OCI-M1 (cell line): Measurements from ENCODE around the gene CSRP3.

Experiments
- DNase-seq: peaks from one replicate; lab custom pipeline; 2025; lab: John Stamatoyannopoulos, UW

CSRP3 gene

DNA sequence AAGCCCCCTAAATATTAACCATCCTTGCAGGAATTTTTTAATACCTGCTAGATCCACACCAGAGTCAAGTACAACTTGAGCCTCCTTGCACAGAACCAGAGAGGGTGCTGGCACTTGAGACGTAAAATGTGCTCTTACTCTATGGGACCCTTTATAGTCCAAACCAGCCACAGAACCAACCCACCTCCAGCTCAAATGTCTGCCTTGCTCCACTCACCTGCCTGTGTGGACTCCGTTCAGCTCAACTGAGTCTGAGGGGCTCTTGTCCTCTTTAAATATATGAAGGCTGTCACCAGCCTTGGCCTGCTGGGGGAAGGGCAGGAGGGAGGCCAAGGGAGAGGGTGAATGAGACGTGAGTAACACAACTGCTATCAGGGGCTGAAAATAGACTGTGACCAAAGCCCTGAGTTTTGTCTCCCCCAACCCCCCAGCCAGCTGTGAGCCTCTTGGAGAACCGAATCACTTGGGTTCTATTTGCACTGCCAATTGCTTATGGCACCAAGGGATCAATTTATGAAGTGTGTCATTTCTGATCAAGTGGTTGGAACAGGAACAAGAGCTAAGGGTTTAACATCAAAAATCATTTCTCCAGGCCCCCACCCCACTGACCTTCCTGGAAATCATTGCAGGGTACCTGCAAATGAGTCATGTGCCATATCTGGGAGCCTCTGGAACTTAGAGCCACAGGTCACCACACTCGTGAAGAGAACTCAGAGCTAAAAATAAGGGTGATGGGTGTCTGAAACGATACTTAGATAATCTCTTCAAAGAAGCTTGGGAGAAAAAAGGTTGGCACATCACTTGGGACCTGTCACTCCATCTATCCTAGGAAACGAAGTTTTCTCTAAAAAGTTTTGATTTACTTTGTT is at the start of gene CSRP3:
CSRP3 (minus strand) TSS at position 247 of the 869 bp plus-strand sequence. CDS start 9,535 bp downstream, outside the sequence.
- no peak for DNase-seq

DNA sequence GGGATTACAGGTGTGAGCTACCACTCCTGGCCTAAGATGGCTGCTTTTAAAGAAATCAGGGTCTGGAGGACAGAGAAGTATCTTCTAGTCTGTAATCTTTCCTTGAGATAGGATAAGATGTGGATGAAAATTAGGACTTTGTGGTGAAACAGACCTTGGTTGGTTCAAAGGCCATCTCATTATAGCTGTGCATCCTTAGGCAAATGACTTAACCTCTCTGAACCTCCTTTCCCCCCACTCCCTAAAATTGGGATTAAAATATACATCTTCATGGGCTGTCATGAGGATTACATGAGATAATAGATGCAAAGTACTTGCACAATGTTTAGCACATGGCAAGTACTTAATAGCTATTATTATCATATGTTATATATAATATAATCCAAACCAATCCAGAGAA is 49.8 kb upstream of the CSRP3 start:
- DNase-seq, result no peak

DNA sequence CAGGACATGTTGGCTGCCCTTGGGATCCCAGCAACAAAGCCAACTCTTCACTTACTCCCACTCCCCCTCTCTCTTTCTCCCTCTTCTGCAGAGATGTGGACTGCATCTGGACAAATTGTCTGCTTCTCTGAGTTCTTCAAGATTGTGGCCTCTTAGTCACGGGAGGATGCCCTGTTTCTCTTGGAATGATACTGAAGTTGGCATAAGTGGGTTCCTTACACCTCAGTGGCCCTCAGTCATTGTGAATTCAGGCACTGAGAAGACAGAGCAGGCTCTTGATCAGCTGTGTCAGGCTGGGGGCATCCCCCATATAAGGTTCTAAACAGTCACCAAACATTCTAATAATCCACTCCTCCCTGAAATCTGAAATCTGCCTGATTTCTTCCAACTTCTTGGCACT is 45.0 kb upstream of the CSRP3 start:
- no peak for DNase-seq

DNA sequence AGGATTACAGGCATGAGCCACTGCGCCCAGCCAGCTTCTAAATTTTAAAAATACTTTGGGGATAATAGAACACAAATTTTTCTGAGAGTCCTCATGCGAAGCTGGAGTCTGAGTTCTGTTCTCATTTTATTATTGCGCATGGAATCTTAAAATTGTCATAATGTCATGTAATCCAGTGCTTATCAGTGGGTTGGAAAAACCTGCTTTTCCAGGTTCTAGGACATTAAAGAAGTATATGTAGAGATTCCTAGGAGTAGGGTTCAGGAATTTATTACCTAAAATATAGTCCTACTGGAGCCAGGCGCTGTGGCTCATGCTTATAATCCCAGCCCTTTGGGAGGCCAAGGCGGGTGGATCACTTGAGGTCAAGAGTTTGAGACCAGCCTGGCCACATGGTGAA is 43.6 kb upstream of the CSRP3 start:
- DNase-seq, result no peak

DNA sequence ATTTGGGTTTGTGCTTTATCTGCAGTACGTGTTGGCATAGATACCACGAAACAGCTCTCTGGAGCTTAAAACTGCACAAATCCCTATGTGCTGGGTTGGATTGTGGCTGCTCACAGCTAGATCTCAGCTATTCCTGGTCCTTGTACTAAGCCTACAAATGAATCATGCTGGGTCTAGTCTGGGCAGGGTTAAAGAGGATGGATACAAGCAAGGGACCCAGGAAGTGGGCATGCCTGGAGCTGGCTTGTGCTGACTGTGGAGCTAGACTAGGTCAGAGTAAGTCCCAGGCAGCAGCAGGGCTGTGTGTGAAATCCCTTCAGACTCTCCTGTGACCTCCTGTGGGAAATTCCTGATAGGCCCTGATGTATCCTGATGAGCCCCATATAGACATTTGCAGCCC is 42.8 kb upstream of the CSRP3 start:
- DNase-seq, result no peak

DNA sequence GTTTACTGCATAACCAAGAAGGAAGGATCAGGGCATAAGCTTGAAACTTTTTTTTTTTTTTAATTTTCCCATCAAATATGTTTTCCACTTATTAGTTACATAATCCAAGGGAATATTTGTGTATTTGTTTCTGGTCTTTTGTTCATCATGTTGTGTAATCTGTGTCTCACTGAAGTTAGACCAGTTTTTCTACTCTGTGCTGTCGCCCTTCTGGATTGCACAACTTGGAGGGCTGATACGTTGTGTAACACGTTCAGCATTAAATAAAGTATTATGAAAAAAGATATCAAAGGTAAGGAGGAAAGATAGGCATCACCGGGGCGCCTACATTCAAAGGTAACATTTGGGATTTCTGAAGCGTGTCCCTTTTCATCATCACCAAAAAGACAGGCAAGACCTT is 42.3 kb upstream of the CSRP3 start:
- peak; percentile 23 for DNase-seq

DNA sequence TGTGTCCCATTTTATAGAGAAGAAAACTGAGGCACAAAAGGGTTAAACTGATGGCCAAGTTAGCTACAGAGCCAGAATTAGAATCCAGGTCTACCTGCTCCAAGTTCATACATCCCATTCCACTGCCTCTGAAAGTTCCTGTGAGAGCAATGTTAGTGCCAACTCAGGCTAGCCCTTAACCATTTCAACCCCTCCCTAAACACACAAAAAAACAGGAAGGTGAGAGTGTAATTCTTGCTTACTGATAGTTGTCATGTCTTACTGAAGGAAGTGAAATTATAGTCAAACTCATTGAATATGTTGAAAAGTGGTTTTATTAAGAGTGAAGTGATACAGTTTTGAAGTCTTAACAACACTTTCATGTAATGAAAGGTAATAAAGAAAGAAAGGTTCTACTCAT is 41.8 kb upstream of the CSRP3 start:
- DNase-seq, result peak; percentile 37

DNA sequence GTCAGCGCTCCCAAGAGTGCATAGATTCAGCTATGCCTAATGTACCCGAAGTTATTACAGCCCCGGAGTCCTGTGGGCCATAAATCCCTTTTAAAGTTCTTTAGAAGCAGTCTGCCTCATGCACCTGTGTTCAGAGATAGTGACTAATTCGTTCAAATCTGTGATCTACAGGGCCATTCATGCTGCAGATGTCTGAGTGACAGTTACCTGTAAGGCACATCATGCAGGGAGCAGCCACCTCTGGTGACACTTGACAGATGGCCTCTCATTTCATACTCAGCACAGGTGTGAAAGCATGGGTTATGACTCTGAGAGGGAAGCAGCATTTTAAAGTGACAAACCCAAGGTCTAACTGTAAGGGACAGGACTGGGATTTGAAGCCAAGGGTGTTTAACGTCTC is 41.4 kb upstream of the CSRP3 start:
- peak; percentile 28 for DNase-seq

DNA sequence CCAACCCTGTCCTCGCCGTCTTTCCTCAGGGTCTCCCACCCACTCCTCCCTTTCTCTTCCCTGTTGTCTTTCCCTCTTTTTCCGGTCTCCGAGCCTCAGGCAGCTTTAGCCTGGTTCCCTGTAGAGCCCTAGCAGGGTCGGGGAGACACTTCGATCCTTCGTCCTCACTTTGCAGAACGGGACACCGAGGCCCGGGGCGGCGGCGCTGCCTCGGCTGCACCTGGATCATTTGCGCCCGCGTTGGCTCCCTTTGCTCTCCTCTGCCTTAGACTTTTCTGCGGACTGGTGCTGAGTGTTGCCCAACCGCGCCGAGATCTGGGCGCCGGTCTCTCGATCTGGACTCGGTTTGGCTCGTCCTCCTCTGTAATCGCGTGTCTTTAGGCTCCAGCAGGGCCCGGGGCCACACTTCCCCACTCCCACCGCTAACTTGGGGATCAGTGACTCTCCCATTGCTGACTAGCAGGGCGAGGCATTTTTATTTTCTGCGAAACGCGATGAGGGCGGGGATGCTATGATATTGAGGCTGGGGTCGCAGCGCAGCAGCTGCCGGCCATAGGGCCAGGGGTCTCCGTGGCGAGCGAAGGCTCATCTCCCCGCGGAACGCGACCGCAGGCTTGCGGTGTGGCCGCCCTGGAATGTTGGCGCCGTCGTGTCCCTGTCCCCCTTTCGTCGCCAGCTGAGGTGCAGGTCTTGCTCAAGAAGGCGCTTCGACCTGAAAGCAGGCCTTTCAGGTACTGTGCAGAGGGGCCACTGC is 40.6 kb upstream of the CSRP3 start:
- no peak for DNase-seq

DNA sequence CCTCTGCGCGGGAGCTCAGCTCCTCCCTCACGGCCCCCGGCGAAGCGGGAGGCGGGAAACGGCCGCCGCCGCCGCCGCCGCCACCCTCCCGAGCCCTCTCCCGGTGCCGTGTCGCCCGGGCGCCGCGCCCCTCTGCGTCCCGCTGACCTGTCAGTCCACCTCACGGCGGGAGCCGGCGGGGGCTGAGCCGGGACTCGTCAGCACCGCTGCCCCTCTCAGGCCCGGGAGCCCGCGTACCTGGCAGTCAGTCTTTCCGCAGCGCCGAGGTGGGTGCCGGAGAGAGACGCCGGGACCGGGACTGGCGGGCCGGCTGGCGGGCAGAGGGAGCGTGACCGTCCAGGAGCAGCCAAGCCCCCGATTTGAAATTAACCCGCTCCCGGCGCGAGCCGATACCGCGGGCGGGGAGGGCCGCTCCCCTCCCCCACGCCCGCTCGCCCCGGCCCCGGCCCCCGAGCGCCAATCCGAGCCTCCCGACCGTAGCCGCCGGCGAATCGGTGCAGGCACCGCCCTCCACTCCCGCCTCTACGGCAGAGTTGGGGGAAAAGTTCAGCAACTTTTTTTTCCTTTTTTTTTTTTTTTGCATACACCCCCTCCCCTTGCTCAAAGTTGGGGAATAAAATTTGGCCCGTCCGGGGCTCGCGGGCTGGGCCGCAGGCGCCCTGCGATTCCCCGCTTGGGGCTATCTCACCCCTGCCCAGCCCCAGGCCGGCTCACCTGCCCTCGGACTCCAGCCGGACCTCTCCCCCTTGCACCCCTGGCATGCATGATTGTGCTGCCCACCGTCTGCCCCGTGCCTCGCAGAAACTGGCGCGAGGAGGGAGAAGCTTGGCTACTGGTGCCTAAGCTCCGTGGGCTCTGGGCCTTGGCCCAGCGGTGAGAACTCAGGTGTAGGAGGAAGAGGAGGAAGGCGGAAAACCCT is 39.7 kb upstream of the CSRP3 start:
- peak; percentile 78 for DNase-seq

DNA sequence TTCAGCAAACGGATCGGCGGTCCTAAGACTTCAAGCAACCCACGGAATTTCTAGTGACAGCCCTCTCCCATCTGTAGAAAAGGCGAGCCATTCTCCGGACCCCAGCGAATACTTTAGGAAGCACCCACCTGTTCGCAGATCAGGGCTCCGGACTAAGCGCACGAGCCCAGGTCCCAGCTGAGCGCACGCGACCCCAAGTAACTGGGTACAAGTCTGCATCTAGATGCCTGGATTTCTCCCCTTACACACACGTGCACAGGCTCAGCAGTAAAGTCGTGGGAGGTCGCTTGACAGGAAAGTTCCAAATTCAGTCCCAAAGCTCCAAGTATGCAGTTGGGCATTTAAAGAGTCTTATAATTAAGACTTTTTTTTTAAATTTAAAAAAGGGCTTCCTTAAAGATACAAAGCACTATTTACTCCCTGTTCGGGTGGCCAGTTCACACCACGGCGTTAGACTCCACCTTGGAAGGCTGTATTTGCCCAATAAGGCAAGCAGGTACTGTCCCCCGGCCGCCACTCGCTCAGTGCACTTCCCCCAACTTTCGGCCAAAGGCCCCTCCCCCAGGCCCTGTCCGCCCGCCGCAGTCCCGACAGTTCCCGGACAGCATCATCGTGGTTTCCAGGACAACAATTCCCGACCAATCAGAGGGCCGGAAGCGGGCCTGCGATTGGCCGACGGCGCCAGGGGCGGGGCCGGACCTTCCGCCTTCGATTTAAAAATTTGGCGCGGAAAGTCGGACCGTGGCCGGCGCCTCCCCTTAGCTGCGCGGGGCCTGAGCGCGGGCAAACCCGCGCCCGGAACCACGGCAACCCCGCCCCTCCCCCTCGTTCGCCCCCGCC is 38.9 kb upstream of the CSRP3 start, which contains the start of gene E2F8:
E2F8 (minus strand) TSS at position 526 of the 840 bp plus-strand sequence. CDS start 824 bp downstream, outside the sequence.
- peak; percentile 98 for DNase-seq

DNA sequence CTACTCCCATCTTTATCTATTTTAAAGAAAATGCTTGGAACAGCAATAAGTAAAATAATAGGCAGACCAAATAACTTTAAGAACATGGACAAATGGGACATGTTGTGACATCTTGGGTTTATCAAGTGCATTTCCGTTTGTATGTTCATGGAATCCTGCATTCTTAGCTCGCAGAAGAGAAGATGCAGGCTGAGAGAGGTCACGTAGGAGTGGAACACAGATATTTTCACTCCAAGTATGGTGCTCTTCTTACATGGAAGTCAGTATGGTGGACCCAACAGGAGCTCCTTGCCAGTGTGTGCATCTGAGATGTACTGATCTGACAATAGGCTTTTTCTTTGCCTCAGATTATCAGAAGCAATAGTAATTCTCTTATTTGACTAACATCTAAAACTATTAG is 37.3 kb upstream of the CSRP3 start:
- peak; percentile 43 for DNase-seq

DNA sequence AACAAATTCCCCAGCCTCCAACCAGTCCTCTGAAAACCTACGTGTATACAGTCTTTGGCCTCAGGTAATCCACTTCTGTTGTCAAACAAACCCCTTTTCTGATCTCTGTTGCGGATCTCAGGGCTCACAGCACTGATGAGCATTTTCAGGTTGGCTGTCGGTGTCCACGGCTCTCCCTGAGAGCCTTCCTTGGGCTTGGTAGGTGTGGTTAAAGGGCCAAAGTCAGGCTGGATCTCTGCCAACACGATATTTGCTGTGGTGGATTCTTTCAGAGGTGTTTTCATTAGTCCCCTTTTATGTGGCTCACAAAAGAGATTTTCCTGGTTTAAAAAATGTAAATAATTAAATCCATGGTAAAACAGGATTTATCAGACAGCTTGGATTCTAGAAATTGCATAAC is 36.0 kb upstream of the CSRP3 start:
- no peak for DNase-seq

DNA sequence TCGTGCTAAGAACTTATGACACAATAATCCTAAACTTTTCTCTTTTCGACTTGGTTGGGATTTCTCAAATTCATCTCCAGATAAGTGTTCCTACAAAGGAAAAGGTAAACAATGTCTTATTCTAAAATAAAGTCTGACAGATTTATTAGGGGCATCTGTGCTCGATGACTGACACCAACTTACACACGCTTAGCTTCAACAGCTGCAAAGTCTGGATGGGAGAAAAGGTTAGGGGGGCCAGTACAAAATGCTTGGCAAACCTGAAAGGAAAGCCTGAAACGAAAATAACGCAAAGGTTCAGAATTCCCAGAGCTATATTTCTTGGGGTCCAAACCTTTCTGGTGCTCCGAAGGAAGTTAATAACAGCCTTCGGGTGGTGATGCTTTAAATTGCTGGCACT is 35.6 kb upstream of the CSRP3 start:
- DNase-seq, result no peak

DNA sequence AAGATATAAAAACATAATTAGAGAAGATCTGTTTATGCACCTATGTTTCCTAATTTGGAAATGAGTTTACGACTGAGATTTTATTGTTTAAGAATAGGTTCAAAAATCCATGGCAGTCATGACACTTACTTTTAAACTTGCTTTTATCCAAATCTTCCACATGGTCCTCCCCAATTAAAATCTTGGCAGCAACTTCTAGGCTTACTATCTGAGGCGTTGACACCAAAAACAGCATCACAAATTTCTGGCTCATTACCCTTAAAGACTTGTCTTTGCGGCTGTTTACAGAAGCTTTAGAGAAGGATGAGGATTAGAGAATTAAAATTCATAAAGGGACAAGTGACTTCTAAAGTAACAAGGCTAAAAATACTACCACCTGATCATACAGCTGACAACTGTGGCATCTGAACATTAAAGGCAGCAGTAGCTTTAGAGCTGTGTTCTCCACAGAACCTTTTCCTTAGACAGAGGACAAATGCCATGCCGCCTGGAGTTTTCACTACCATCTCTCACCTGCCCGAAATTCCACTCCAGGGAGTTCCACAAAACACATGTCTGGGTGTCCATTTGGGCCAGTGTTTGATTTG is 32.5 kb upstream of the CSRP3 start:
- DNase-seq, result no peak

DNA sequence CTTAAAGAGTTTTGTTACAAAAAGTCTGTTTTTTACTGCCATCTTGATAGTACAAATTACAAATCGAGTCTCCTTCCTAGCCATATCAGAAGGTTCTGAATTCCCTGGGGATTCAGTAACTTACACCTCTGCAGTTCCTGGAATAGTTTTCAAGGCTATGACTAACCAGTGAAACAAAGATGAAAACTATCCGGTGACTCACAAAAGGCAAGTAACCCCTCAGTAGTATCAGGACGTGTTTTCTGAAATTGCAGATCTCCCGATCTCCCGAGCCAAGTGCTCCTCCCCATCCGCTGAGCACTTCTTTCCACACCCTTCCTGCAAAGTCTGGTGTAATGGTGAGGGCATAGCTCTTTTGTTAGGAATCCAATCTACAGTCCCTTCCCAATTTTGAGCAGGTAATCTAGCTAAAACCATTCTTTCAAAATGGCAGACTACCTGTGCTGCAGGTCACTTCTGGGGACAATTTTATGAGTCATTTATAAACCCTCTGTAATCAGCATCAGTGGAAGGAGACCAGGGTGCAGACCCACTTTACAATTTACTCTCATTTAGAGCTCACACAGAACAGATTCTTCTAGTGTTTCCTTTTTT is 31.2 kb upstream of the CSRP3 start:
- no peak for DNase-seq

DNA sequence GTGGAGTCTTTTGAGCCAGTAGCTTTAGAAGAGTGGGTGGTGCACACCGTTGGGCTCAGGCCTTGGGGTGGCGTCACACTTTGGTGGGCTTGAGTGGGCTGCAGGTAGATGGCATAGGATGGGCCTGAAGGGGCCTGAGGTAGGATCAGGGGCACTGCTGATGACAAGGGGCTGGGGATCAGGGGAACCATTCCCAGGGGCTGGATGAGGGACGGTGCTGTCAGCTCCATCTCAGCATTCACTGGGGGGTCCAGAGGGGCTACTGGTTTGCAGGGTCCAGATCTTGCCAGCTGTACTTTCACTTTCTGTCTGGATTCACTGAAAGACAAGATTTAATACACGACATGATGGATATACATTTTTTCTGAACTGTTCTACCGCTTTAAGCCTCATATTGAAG is 27.9 kb upstream of the CSRP3 start:
- DNase-seq, result no peak

DNA sequence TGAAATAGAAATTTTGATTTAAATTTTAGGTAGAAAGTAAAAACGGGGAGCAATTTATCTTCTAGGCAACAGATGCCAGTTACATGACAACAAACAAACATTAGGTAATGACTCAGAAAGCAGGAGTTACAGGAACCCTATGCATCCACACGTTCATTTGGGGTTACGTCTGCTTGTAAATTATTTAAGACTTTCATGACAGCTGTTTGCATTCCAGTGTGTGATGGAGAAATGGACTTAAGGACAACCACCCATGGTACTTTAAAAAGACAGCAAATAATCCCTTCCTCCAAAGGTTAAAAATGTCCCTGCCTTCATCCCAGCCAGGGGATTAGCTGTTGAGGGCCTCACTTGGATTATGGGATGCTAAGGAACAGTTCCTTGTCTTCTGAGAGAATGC is 27.2 kb upstream of the CSRP3 start:
- DNase-seq, result no peak

DNA sequence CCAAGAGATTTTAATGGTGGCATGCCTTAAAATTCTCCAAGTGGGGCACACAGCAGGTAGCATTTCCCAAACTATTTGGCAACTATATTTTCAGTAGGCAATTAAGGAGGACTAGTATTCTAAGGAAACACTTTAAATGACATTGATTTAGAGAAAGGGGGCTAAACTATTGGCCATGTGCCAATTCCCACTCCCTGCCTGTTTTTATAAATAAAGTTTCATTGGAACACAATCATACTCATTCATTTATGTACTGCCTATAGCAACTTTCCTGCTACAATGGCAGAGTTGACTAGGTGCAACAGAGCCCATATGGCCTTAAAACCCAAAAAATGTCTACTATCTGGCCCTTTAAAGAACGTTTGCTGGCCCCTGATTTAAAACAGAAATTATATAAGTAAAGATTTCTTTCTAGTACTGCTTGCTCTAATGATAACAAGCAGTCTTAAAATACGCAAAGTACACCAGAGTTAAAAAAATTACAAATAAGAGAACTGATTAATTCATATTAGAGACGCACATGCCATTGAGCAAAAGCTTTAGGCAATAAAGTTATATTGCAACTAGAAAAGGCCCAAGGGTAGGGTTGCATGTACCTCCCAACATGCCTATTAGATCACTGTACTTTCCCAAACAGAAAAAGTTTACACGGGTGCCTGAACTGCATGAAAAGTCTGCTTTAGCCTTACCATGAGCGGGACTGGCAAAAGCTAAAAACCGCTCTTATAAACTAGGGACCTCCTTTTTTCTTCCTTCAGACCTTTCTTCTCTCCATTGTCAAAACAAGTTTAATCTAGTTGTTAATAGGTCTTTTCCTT is 24.8 kb upstream of the CSRP3 start:
- DNase-seq, result no peak

DNA sequence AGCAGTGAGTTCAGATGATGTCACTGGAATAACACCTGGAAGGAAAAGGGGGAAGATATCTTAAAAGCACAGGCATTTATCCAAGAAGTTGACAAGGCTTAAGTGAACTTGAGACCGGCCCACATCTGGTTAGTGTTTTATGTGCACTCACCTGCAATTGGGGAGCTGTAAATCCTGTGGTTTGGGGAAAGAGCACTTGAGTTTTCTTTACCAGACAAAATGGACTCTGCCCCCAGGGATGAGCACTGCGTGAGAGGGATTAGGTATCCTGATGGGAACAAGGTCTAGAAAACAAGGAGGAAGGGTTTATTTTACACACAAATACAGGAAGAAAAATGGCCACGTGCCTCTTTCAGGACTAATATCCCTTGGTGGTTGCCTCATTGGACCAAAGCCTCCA is 23.8 kb upstream of the CSRP3 start:
- no peak for DNase-seq
